CD1c-positive myeloid dendritic cell (primary cell): Measurements from ENCODE around the gene ATP5PO.

Source experiments
- DNase-seq: peaks from one replicate; pipeline ENCODE4 v3.0.0-alpha.2; 2016; ENCODE audit errors: extremely low spot score

ATP5PO gene, protein sequence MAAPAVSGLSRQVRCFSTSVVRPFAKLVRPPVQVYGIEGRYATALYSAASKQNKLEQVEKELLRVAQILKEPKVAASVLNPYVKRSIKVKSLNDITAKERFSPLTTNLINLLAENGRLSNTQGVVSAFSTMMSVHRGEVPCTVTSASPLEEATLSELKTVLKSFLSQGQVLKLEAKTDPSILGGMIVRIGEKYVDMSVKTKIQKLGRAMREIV

GRCh38 chr21:33915368-33916199 lies at the start of gene ATP5PO:
Gene ATP5PO, minus strand, starts transcription at chr21:33915804. Its CDS starts 41 bp downstream, at chr21:33915763.
- DNase-seq: peak; percentile 99

GRCh38 chr21:33964706-33965325 lies 49.2 kb upstream of the ATP5PO start:
- no peak for DNase-seq

GRCh38 chr21:33963848-33964555 lies 48.4 kb upstream of the ATP5PO start:
- no peak for DNase-seq

GRCh38 chr21:33962290-33962689 lies 46.7 kb upstream of the ATP5PO start:
- DNase-seq: no peak

DNA sequence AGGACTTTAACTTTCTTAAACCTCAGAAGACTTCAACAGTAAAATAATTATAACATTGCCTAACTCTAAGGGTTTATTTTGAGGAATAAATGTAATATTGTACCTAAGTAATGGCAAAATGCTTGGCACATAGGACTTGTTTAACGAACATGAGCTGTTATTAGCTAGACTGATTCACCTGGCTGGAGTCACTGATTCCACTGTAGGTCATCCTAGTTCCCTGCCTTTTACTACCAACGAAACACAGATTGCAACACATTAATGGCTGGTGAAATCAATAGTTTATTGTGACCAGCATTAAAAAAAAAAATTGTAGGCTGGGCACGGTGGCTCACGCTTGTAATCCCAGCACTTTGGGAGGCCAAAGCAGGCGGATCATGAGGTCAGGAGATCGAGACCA lies 45.5 kb upstream of the ATP5PO start:
- no peak for DNase-seq

DNA sequence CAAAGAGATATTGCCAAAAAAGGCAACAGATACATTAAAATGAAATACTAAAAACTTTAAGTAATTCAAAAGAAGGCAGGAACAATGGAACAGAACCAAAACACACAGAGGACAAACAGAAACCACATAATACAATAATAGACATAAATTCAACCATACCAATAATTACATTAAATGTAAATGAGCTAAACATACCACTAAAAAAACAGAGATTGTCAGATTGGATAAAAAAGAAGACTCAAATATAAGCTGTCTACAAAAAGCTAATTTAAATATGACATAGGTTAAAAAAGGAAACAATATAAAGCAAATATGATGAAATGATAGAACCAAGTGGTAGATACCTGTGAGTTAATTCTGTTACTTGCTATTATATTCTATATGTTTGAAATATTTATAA lies 44.1 kb upstream of the ATP5PO start:
- DNase-seq: no peak

DNA sequence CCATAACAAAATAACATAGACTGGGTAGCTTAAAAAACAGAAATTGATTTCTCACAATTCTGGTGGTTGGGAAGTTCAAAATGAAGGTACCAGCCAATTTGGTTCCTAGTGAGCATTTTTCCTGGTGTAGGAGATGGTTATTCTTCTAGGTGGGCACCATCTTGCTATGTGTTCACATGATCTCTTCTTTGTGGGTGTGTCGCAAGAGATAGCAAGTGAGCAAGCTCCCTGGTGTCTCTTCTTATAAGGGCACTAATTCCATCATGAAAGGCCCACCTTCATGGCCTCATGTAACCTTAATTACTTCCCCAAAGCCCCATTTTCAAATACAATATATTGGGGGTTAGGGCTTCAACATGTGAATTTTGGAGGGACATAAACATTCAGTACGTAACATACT lies 38.8 kb upstream of the ATP5PO start:
- DNase-seq: no peak

DNA sequence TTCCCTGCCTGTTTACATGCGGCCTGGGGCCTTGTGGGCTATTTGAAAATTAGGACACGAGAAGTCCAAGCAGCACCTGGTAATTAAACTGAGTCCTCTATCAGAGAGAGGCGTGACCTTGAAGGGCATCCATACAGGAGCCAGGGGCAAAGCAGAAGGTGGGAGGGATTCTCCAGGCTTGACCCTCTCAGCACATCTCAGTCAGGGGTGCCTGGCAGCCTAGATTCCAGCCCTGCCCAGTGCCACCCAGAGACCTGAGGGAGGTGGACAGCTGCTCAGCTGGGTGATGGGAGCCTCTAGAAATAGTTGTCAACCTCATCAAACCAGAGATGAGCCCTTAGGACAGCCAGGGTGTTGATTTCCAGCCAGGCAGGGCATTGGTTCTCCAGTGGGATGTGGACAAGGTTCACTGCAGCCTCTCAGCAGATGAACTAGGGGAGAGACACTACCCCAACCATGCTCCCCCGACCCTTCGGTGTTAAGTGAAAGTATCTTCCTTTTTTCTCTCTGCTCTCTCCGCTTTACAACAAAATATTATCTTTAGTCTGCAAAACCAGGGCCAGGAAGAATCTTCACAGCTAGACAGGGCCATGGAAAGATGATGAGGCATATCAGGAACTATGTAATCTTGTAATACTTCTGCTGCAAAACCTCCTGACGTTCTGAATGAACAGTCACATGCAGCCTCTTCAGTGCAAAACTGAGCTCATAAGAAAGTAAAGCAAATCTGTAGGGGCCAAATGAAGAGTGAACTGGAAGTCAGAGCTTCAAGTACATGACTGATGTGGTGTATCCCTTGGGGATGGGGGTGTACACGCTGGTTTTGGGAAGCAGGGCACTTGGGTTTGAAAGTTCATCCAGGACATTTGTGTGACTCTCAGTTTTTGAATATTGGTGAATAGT lies 35.9 kb upstream of the ATP5PO start:
- DNase-seq: peak; percentile 70

DNA sequence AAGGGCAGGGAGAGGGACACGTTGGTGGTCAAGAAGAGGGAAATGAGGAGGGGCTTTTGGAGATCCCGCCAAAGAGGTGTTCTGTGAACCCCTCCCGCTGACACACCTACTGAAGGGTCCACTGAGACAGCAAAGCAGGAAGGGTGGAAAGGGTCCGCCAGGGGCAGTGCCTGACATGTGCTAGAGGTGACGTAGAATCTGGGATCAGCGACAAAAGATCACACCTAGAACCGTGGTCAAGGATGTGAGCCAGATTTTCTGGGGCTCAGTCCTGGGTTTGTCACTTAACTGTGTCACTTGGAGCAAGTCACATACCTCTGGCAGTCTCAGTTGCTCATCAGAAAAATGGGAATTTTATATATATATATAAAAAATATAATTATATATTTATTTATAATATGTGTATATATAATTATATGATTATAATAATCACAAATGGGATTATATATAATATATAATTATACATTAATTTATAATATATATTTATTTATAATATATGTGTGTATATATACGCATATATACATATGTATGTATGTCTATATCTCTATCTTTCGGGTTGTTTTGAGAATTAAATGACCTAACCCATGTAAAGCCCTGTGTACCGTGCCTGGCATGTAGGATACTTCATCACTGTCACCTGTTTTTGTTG lies 35.0 kb upstream of the ATP5PO start:
- DNase-seq: no peak

DNA sequence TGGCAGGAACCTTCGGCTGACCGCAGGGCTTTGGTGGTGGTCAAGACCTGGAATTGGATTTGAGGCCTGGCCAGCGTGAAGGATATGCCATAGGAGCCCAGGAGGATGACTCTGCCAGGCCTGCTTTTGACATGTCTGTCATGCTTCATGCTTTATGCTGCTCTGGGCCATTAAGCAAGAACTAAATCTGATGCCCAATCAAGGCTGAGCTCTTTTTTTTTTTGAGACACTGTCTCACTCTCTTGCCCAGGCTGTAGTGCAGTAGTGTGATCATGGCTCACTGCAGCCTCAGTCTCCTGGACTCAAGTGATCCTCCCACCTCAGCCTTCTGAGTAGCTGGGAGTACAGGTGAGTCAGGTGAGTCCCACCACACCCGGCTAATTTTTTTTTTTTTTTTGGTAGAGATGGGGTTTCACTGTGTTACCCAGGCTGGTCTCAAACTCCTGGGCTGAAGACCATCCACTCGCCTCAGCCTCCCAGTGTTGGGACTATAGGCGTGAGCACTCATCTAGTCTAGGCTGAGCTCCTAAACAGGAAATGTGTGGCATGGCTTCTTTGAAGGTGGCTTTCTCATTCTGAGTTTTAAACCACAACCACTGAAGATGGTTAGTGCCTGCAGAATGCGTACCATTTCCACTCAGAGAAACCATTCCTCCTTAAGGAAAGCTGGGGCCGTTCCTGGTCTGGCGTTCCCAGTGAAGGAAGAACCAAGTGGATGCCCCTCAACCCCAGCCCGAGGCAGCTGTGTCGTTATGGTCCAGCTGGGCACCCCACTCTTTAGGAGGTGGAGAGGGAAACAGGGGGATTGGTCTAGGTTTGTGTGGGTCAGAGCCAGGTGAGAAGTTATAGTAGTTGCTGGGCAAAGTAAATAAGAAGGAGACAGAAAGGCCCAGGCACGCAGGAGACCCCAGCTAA lies 34.2 kb upstream of the ATP5PO start:
- no peak for DNase-seq

DNA sequence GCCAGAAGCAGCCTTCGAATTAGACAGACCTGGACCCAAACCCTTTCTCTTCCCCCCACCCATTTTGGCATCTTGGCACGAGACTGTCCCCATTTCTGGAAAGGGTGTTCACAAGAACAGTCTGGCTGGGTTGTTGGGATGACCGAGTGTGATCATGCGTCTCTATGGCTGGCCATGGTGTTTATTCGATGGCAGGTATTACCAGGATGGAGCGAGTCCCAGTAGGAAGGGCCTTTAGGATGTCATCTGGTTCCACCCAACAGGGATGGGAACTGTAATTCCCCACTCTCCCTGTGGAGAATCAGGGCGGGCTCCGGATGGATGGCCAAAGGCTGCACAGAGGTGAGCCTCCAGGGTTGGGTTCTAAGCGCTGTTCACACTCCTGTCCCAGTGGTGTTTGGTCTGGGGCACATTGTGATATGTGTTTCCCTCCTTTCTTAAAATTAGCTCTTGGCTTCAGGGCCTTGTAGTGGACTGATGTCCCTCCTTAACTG lies 33.4 kb upstream of the ATP5PO start:
- no peak for DNase-seq

- peak; percentile 72 for DNase-seq
Observed at GRCh38 chr21:33948096-33948950, 32.7 kb upstream of the ATP5PO start.

DNA sequence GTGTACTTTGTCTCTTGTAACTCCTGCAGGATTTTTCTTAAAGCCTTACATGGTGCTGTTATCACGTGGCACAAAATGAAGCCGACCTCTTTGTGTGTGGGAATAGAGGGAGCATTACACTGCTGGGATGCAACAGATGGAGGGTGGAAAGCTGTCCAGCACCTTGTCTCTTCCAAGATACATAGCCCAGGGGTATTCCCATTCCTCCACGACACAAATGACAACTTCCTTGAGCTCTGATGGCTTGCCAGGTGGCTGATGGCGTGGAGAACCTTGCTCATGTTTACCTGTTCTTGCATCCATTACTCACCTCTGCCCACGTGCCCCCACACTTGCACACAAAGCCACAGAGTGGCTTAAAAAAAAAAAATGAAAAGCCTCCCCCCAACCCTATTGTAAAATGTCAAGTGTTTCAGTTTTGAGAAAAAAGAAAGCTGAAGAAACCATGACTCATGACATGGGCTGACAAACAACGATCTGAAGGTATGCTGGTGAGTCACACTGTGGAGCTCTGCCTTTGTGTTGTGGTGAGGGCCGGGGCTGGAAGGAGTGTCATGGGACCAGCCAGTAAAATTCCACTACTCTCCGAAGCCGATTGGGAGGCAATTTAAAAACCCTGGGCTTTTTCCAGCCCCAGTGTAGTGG lies 32.0 kb upstream of the ATP5PO start:
- peak; percentile 89 for DNase-seq

- DNase-seq: no peak
Observed at GRCh38 chr21:33945652-33946270, 30.2 kb upstream of the ATP5PO start.

GRCh38 chr21:33944185-33944763 lies 28.7 kb upstream of the ATP5PO start:
- no peak for DNase-seq

DNA sequence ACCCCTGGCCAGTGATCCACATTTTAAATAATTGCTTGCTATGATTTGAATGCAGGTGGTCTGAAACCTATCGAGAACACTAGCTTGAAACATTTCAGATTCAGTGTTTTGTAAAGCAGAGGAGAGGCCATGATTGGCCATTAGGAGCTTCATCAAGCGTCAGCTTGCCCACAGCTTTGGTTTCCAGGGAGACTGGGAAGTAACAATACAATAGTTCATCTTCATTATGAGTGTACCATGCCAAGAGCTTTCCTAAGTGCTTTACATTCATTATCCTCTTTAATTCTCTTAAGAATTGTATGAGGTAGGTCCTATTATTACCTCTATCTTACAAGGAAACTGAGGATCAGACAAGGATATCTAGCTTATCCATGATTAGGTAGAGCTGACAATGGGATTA lies 27.7 kb upstream of the ATP5PO start:
- peak; percentile 26 for DNase-seq

- DNase-seq: no peak
Observed at GRCh38 chr21:33942426-33942825, 26.8 kb upstream of the ATP5PO start.
